ENCODE results near the gene FGFBP1. TPM values are rescaled to one million over a fixed set of nuclear protein-coding genes. Genes with fewer than 3 reads are reported as not detected.
"Not testable (repeated sequence)": the region's sequence is repeated elsewhere in the genome, so short reads cannot be mapped to it uniquely, and the experiment has no call there.

The FGFBP1 gene
- total and polyA plus RNA-seq, 3 donors from 2014 or later: 1.1 TPM; not detected in 2

DNA sequence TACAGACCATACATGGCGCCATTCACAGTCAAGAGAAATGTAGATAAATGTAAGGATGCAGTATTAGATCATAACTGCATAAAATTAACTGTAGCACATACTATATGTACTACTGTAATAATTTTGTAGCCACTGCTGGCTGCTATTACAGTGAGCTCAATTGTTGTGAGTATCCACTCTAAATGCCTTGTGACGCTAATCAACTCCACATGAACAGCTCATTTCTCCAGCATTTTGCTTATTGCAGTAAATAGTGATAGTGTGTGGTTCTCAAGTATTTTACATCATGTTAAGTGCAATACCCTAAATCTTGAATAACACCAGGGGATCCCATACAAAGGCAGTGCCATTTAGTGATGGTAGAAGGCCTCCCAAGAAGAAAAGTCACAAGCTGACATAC is 21.2 kb downstream of the FGFBP1 start:
- 80 to 93% methylated on average over 2 of the region's 2 CpGs for WGBS, 2 donors
- intact Hi-C loops (cut with DNase I; ENCODE audit: low total_unique reads): no loop called here

DNA sequence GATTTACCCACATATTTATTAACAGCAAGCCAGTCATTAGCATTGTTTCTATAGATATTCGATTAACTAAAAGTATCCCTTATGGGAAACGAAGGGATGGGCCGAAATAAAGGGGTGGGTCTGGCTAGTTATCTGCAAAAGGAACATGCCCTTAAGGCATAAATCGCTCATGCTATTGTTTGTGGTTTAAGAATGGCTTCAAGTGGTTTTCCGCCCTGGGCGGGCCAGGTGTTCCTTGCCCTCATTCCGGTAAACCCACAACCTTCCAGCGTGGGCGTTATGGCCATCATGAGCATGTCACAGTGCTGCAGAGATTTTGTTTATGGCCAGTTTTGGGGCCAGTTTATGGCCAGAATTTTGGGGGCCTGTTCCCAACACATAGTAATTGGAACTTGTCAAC is 22.2 kb downstream of the FGFBP1 start:
- H3K9me3 ChIP-seq; DNase-seq; H3K27me3 ChIP-seq; H3K36me3 ChIP-seq (ENCODE audit: low read depth, missing control alignments); intact Hi-C loops (cut with DNase I; ENCODE audit: low total_unique reads); H3K4me3 ChIP-seq; H3K27ac ChIP-seq; H3K4me1 ChIP-seq: not testable (repeated sequence)
- WGBS, 2 donors: 90 to 93% methylated on average over 9 of the region's 9 CpGs

More for the DNA sequence above, 21.2 kb downstream of the FGFBP1 start:
- H3K4me1 ChIP-seq: no peaks in the 10 kb centered on the region
- TF ChIP-seq, protein P1, sequence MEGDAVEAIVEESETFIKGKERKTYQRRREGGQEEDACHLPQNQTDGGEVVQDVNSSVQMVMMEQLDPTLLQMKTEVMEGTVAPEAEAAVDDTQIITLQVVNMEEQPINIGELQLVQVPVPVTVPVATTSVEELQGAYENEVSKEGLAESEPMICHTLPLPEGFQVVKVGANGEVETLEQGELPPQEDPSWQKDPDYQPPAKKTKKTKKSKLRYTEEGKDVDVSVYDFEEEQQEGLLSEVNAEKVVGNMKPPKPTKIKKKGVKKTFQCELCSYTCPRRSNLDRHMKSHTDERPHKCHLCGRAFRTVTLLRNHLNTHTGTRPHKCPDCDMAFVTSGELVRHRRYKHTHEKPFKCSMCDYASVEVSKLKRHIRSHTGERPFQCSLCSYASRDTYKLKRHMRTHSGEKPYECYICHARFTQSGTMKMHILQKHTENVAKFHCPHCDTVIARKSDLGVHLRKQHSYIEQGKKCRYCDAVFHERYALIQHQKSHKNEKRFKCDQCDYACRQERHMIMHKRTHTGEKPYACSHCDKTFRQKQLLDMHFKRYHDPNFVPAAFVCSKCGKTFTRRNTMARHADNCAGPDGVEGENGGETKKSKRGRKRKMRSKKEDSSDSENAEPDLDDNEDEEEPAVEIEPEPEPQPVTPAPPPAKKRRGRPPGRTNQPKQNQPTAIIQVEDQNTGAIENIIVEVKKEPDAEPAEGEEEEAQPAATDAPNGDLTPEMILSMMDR (IDR thresholded peaks at IDR 0.05): no peak
- no peak for TF ChIP-seq POLR2A (IDR thresholded peaks at IDR 0.05)
- H3K27me3 ChIP-seq: no peaks in the 10 kb centered on the region
- no peaks in the 10 kb centered on the region for H3K36me3 ChIP-seq (ENCODE audit: low read depth, missing control alignments)
- no peak overlapping the region for H3K27ac ChIP-seq
- no peak for DNase-seq
- H3K9me3 ChIP-seq: no peaks in the 10 kb centered on the region
- no peak overlapping the region for H3K4me3 ChIP-seq

GRCh38 chr4:15914736-15915135 is 23.8 kb downstream of the FGFBP1 start:
- intact Hi-C loops (cut with DNase I; ENCODE audit: low total_unique reads): no loop called here
- Histone ChIP-seq H3K27ac (no peak overlapping the region), H3K36me3 (ENCODE audit: low read depth, missing control alignments) (no peaks in the 10 kb centered on the region), H3K9me3 (no peaks in the 10 kb centered on the region), H3K27me3 (no peaks in the 10 kb centered on the region), H3K4me3 (no peak overlapping the region), H3K4me1 (no peaks in the 10 kb centered on the region)
- no peak for DNase-seq
- 88 to 95% methylated on average over 2 of the region's 2 CpGs for WGBS, 2 donors
- TF ChIP-seq, protein P1 (IDR thresholded peaks at IDR 0.05): no peak
- TF ChIP-seq POLR2A (IDR thresholded peaks at IDR 0.05): no peak

DNA sequence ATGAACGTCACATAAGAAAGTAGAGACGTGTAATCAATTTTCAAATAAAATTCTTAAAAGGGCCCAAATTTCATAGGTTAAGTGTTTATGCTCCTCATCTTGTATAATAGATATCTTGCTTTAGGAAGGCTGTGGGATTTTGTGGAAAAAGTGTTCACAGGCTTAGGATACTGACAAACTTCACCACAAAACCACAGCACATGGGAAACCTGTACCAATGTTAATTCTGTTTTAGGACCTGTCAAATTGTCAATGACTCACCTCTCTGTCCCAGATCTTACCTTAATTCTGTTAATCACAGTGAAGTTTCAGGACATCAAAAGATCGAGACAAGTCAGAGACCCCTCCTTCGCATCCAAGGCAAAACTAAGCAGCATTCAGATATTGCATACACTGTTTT is 24.2 kb downstream of the FGFBP1 start:
- 95 to 97% methylated on average over 4 of the region's 4 CpGs for WGBS, 2 donors
- intact Hi-C loops (cut with DNase I; ENCODE audit: low total_unique reads): no loop called here
- H3K4me1 ChIP-seq: no peaks in the 10 kb centered on the region
- no peak for DNase-seq
- H3K27me3 ChIP-seq: no peaks in the 10 kb centered on the region
- H3K36me3 ChIP-seq (ENCODE audit: low read depth, missing control alignments): no peaks in the 10 kb centered on the region
- H3K9me3 ChIP-seq: no peaks in the 10 kb centered on the region
- no peak for TF ChIP-seq POLR2A (IDR thresholded peaks at IDR 0.05)
- TF ChIP-seq, protein P1 (IDR thresholded peaks at IDR 0.05): no peak
- H3K4me3 ChIP-seq: no peak overlapping the region
- no peak overlapping the region for H3K27ac ChIP-seq

DNA sequence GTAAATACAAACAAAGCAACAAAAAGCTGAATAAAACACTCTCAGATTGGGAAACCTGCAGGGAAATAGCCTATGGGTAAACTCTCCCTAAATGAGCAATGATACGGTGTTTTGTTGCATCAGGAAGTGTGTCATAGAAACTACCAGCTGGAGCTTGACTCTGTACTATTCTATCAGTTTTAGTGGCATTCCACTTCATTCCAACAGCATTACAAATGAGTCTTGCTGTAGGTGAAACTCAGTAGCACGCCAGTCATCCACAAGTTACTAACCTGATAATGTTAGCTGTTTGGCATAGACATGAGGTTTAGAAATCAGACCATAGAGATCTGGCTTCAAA is 24.9 kb downstream of the FGFBP1 start:
- TF ChIP-seq, protein P1 (IDR thresholded peaks at IDR 0.05): no peak
- Histone ChIP-seq H3K27me3 (no peaks in the 10 kb centered on the region), H3K4me3 (no peak overlapping the region), H3K27ac (no peak overlapping the region), H3K36me3 (ENCODE audit: low read depth, missing control alignments) (no peaks in the 10 kb centered on the region), H3K4me1 (no peaks in the 10 kb centered on the region), H3K9me3 (no peaks in the 10 kb centered on the region)
- DNase-seq: no peak
- WGBS, 2 donors: 87% methylated on average over 2 of the region's 2 CpGs
- intact Hi-C loops (cut with DNase I; ENCODE audit: low total_unique reads): no loop called here
